ENCODE results near the gene RAB11A. TPM values are rescaled to one million over a fixed set of nuclear protein-coding genes. Genes with fewer than 3 reads are reported as not detected.

RAB11A gene
- total and polyA plus RNA-seq, 9 of the 15 experiments (the other 6 are each of a cell fraction or from before 2014, with no cell fraction given): 129 to 369 (median 245) TPM

DNA sequence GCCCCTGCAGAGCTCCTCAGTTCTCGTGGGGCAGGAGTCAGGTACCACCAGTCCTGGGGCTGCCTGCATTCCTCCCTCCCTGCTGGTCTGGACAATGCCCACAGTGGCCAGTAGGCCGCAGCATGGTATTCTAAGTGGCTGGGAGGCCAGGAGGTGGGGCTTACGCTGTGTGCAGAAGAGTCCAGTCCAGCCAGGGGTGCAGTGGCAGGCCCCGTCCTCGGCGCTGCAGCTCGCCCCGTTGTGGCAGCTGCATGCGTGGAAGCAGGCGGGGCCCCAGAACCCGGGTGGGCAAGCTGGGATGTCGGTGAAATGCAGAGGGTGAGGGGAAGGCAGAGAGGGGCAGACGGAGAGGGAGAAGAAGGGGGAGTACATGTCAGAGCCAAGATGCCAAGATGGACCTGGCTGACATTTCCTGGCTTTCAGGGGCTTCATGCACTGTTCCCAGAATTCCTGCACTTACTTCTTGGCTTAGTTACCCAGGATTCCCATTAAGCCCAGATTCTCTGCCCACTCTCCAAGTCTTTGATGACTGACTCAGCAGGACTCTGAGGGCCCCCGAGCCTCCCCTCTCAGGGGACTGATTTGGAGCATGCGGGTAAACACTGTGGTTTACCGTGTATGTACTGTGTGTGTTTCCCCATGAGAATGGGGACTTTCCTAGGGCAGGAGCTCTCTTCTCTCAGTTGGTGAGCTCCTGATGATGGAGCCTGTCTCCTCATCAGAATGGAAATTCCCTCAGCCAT lies 47.5 kb downstream of the RAB11A start (continued):
- TF ChIP-seq, protein P1, sequence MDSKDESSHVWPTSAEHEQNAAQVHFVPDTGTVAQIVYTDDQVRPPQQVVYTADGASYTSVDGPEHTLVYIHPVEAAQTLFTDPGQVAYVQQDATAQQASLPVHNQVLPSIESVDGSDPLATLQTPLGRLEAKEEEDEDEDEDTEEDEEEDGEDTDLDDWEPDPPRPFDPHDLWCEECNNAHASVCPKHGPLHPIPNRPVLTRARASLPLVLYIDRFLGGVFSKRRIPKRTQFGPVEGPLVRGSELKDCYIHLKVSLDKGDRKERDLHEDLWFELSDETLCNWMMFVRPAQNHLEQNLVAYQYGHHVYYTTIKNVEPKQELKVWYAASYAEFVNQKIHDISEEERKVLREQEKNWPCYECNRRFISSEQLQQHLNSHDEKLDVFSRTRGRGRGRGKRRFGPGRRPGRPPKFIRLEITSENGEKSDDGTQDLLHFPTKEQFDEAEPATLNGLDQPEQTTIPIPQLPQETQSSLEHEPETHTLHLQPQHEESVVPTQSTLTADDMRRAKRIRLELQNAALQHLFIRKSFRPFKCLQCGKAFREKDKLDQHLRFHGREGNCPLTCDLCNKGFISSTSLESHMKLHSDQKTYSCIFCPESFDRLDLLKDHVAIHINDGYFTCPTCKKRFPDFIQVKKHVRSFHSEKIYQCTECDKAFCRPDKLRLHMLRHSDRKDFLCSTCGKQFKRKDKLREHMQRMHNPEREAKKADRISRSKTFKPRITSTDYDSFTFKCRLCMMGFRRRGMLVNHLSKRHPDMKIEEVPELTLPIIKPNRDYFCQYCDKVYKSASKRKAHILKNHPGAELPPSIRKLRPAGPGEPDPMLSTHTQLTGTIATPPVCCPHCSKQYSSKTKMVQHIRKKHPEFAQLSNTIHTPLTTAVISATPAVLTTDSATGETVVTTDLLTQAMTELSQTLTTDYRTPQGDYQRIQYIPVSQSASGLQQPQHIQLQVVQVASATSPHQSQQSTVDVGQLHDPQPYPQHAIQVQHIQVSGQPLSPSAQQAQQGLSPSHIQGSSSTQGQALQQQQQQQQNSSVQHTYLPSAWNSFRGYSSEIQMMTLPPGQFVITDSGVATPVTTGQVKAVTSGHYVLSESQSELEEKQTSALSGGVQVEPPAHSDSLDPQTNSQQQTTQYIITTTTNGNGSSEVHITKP (IDR thresholded peaks at IDR 0.05; ENCODE audit: partially characterized antibody): peak; percentile 52
- peak; percentile 29; the same call in 1 of the 2 replicates for TF ChIP-seq HCFC1 (IDR thresholded peaks at IDR 0.05; ENCODE audit: low read depth, low read length)
- TF ChIP-seq CTBP1 (IDR thresholded peaks at IDR 0.05; ENCODE audit: borderline replicate concordance): 0 out of 2 replicates have a peak, but pooled peaks have one; percentile 14
- TF ChIP-seq, protein P2, sequence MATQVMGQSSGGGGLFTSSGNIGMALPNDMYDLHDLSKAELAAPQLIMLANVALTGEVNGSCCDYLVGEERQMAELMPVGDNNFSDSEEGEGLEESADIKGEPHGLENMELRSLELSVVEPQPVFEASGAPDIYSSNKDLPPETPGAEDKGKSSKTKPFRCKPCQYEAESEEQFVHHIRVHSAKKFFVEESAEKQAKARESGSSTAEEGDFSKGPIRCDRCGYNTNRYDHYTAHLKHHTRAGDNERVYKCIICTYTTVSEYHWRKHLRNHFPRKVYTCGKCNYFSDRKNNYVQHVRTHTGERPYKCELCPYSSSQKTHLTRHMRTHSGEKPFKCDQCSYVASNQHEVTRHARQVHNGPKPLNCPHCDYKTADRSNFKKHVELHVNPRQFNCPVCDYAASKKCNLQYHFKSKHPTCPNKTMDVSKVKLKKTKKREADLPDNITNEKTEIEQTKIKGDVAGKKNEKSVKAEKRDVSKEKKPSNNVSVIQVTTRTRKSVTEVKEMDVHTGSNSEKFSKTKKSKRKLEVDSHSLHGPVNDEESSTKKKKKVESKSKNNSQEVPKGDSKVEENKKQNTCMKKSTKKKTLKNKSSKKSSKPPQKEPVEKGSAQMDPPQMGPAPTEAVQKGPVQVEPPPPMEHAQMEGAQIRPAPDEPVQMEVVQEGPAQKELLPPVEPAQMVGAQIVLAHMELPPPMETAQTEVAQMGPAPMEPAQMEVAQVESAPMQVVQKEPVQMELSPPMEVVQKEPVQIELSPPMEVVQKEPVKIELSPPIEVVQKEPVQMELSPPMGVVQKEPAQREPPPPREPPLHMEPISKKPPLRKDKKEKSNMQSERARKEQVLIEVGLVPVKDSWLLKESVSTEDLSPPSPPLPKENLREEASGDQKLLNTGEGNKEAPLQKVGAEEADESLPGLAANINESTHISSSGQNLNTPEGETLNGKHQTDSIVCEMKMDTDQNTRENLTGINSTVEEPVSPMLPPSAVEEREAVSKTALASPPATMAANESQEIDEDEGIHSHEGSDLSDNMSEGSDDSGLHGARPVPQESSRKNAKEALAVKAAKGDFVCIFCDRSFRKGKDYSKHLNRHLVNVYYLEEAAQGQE (IDR thresholded peaks at IDR 0.05; ENCODE audit: borderline replicate concordance): peak; percentile 60; the same call in 1 of the 2 replicates
- TF ChIP-seq, protein P2 (CRISPR knock-in tag; IDR thresholded peaks at IDR 0.05; ENCODE audit: low read depth): no peak
- TF ChIP-seq, protein P3, sequence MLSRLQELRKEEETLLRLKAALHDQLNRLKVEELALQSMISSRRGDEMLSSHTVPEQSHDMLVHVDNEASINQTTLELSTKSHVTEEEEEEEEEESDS (CRISPR knock-in tag; IDR thresholded peaks at IDR 0.05): no peak
- peak; percentile 62 to 75 for TF ChIP-seq RAD21 (CRISPR knock-in tag; conservative IDR thresholded peaks at IDR 0.05 in 1 of 2, IDR thresholded peaks at IDR 0.05 in 1 of 2)

Measured in K562 (cell line).